HepG2 (cell line): ENCODE measurements around the gene MRPS21. TPM values are rescaled to one million over a fixed set of nuclear protein-coding genes. Genes with fewer than 3 reads are reported as not detected.
A peak's percentile ranks its signal among the peaks of the same experiment; 100 is the strongest.

Source experiments
- ARNT2 ChIP-seq: sonication (generic); formaldehyde crosslinking; IDR thresholded peaks from 2 replicates; pipeline ENCODE4 v1.8.0; 2022; ENCODE audit warnings: mild to moderate bottlenecking, low read depth, missing genetic modification reagents, moderate library complexity
- ATF7 ChIP-seq, 2 experiments: fragments of 450-650 bp in 1 of 2; sonication (generic) in 1 of 2; formaldehyde crosslinking in 1 of 2; IDR thresholded peaks; 2 replicates each; pipeline versions ENCODE4 v1.4.0 to v1.6.1; 2016 to 2020; ENCODE audit warnings: antibody characterized with exemption in 1 of 2, mild to moderate bottlenecking in 1 of 2, missing genetic modification reagents in 1 of 2
- EZH2 ChIP-seq: conservative IDR thresholded peaks from 2 replicates; pipeline ENCODE4 v1.6.1; 2012; ENCODE audit warnings: mild to moderate bottlenecking, low read depth, low read length, moderate library complexity
- HCFC1 ChIP-seq: fragments of 150-350 bp; IDR thresholded peaks from 2 replicates; pipeline ENCODE4 v1.6.1; 2014; ENCODE audit warnings: low read depth, low read length
- KDM2A ChIP-seq: sonication (generic); formaldehyde crosslinking; IDR thresholded peaks from 2 replicates; pipeline ENCODE4 v1.4.0; 2020; ENCODE audit warnings: low read depth, missing genetic modification reagents, borderline replicate concordance
- NCOA2 ChIP-seq: sonication (generic); formaldehyde crosslinking; IDR thresholded peaks from 2 replicates; pipeline ENCODE4 v1.8.0; 2022; ENCODE audit warnings: inconsistent platforms
- NR2F6 ChIP-seq, 2 experiments: IDR thresholded peaks; 2 replicates each; pipeline ENCODE4 v1.6.1; 2016; ENCODE audit warnings: antibody characterized with exemption in 1 of 2, mild to moderate bottlenecking in 1 of 2
- RFXANK ChIP-seq: IDR thresholded peaks from 2 replicates; pipeline ENCODE4 v1.6.1; 2016
- SIN3A ChIP-seq: IDR thresholded peaks from 2 replicates; pipeline ENCODE4 v1.6.1; 2011; ENCODE audit warnings: low read depth, mild to moderate bottlenecking, control low read depth, low read length, borderline replicate concordance
- SPEN ChIP-seq: sonication (generic); formaldehyde crosslinking; IDR thresholded peaks from 2 replicates; pipeline ENCODE4 v1.5.1; 2020; ENCODE audit warnings: low read depth, mild to moderate bottlenecking, missing genetic modification reagents
- TBX3 ChIP-seq: fragments of 450-650 bp; IDR thresholded peaks from 2 replicates; pipeline ENCODE4 v1.6.1; 2017; ENCODE audit warnings: antibody characterized with exemption, mild to moderate bottlenecking, inconsistent platforms, borderline replicate concordance
- THYN1 ChIP-seq: sonication (generic); formaldehyde crosslinking; IDR thresholded peaks from 2 replicates; pipeline ENCODE4 v1.8.1; 2023; ENCODE audit warnings: low read depth, mild to moderate bottlenecking, moderate library complexity, missing genetic modification reagents, borderline replicate concordance
- ZNF431 ChIP-seq: sonication (generic); formaldehyde crosslinking; IDR thresholded peaks from 2 replicates; pipeline ENCODE4 v1.9.0; 2022; ENCODE audit warnings: missing genetic modification reagents, low read depth, mild to moderate bottlenecking, borderline replicate concordance
- ZNF749 ChIP-seq: sonication (generic); formaldehyde crosslinking; IDR thresholded peaks from 2 replicates; pipeline ENCODE4 v1.8.0; 2022; ENCODE audit warnings: mild to moderate bottlenecking, missing genetic modification reagents, moderate library complexity, borderline replicate concordance
- ZNF83 ChIP-seq: sonication (generic); formaldehyde crosslinking; IDR thresholded peaks from 2 replicates; pipeline ENCODE4 v1.4.0; 2020; ENCODE audit warnings: missing genetic modification reagents, mild to moderate bottlenecking, borderline replicate concordance
- polyA plus RNA-seq, 8 experiments: library from polyadenylated mRNA; depleted of rRNA in 3 of 8; stranded (reverse) in 7 of 8; unstranded in 1 of 8; fragments of >200 nt; fragmentation: Illumina TruSeq in 4 of 8; extraction: Trizol in 4 of 8; gene quantifications; 2 replicates each; pipeline versions ENCODE4 v1.2.1 to v1.2.3, GENCODE V29; 2011 to 2016; ENCODE audit warnings: low read depth in 4 of 8, missing spikeins in 1 of 8, mixed read lengths in 1 of 8; ENCODE audit not compliant: insufficient read depth in 1 of 8
- total RNA-seq, 5 experiments: library from RNA; depleted of rRNA; stranded (reverse); fragments of >200 nt; fragmentation: Illumina TruSeq; extraction: Trizol; gene quantifications; 2 replicates each; pipeline ENCODE4 v1.2.3, GENCODE V29; 2016; ENCODE audit warnings: low read depth in 1 of 5
- TF ChIP-seq, protein P1 (sequence below): IDR thresholded peaks from 2 replicates; pipeline ENCODE4 v1.6.1; 2018; ENCODE audit warnings: missing genetic modification reagents, mild to moderate bottlenecking, missing compliant biosample characterization
- TF ChIP-seq, protein P2 (sequence below): sonication (generic); formaldehyde crosslinking; IDR thresholded peaks from 2 replicates; pipeline ENCODE4 v1.5.1; 2020; ENCODE audit warnings: missing genetic modification reagents, mild to moderate bottlenecking, borderline replicate concordance
- TF ChIP-seq, protein P3 (sequence below): fragments of 450-650 bp; IDR thresholded peaks from 2 replicates; pipeline ENCODE4 v1.6.1; 2017; ENCODE audit warnings: mild to moderate bottlenecking
- TF ChIP-seq, protein P4 (sequence below): sonication (generic); formaldehyde crosslinking; conservative IDR thresholded peaks from 2 replicates; pipeline ENCODE4 v1.8.0; 2022; ENCODE audit warnings: missing genetic modification reagents

MRPS21 gene
- total and polyA plus RNA-seq, 2 of the 13 experiments (the other 11 are each of a cell fraction or from before 2014, with no cell fraction given) = 59.4 to 64.2 TPM

DNA sequence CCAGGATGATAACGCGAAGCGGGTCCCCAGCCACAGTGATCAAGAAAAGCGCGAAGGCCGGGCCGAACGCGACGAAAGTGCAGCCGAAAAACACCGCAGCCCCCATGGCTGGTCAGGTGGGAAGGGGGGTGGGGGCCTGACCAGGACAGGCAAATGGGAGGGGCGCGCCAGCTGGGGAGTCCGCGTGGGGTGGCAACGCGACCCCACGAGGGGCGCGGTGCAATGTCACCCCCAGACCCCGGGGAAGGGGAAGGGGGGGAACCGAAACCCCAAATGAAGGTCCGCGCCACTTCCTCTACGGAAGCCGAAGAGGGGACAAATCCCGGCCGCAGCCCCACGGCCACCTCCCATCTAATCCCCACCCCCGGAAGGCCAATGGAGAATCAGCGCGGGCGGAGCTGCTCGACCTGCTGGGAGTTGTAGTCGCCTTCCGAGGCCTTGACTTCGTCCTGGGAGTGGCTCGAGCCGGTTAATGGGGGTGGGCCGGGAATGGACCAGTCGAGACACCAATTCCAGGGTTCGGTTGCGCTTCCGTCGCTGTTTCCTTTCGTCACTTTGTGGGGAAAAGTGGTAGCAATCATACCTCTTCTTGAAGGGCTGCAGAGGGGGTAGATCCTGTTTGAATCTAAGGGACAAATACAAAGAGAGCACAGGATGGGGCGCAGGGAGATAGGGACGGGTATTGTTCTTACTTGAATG is 24.8 kb upstream of the MRPS21 start, which contains the start of gene APH1A (continued):
- TF ChIP-seq NR2F6 (IDR thresholded peaks at IDR 0.05) = no peak
- TF ChIP-seq NR2F6 (CRISPR knock-in tag; IDR thresholded peaks at IDR 0.05) = 0 out of 2 replicates have a peak, but pooled peaks have one; percentile 18
- no peak for TF ChIP-seq EZH2
- TF ChIP-seq, protein P1, sequence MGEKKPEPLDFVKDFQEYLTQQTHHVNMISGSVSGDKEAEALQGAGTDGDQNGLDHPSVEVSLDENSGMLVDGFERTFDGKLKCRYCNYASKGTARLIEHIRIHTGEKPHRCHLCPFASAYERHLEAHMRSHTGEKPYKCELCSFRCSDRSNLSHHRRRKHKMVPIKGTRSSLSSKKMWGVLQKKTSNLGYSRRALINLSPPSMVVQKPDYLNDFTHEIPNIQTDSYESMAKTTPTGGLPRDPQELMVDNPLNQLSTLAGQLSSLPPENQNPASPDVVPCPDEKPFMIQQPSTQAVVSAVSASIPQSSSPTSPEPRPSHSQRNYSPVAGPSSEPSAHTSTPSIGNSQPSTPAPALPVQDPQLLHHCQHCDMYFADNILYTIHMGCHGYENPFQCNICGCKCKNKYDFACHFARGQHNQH = peak; percentile 65
- TF ChIP-seq, protein P2, sequence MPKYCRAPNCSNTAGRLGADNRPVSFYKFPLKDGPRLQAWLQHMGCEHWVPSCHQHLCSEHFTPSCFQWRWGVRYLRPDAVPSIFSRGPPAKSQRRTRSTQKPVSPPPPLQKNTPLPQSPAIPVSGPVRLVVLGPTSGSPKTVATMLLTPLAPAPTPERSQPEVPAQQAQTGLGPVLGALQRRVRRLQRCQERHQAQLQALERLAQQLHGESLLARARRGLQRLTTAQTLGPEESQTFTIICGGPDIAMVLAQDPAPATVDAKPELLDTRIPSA (CRISPR knock-in tag) = no peak
- no peak for TF ChIP-seq ZNF431 (CRISPR knock-in tag)
- TF ChIP-seq ATF7 (IDR thresholded peaks at IDR 0.05) = no peak
- no peak for TF ChIP-seq ATF7 (CRISPR knock-in tag; IDR thresholded peaks at IDR 0.05)
- TF ChIP-seq, protein P3, sequence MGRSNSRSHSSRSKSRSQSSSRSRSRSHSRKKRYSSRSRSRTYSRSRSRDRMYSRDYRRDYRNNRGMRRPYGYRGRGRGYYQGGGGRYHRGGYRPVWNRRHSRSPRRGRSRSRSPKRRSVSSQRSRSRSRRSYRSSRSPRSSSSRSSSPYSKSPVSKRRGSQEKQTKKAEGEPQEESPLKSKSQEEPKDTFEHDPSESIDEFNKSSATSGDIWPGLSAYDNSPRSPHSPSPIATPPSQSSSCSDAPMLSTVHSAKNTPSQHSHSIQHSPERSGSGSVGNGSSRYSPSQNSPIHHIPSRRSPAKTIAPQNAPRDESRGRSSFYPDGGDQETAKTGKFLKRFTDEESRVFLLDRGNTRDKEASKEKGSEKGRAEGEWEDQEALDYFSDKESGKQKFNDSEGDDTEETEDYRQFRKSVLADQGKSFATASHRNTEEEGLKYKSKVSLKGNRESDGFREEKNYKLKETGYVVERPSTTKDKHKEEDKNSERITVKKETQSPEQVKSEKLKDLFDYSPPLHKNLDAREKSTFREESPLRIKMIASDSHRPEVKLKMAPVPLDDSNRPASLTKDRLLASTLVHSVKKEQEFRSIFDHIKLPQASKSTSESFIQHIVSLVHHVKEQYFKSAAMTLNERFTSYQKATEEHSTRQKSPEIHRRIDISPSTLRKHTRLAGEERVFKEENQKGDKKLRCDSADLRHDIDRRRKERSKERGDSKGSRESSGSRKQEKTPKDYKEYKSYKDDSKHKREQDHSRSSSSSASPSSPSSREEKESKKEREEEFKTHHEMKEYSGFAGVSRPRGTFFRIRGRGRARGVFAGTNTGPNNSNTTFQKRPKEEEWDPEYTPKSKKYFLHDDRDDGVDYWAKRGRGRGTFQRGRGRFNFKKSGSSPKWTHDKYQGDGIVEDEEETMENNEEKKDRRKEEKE = no peak
- peak; percentile 84 for TF ChIP-seq HCFC1
- TF ChIP-seq SPEN = no peak; the same call in 1 of the 2 replicates
- 0 out of 2 replicates have a peak, but pooled peaks have one; percentile 16 for TF ChIP-seq NCOA2 (CRISPR knock-in tag)
- TF ChIP-seq KDM2A (CRISPR knock-in tag) = peak; percentile 82
- 0 out of 2 replicates have a peak, but pooled peaks have one; percentile 15 for TF ChIP-seq ZNF749
- peak; percentile 48; the same call in 1 of the 2 replicates for TF ChIP-seq SIN3A
- peak; percentile 39; the same call in 1 of the 2 replicates for TF ChIP-seq TBX3
- no peak for TF ChIP-seq THYN1
- TF ChIP-seq RFXANK = 0 out of 2 replicates have a peak, but pooled peaks have one; percentile 33
- TF ChIP-seq ZNF83 (CRISPR knock-in tag) = no peak
- TF ChIP-seq, protein P4, sequence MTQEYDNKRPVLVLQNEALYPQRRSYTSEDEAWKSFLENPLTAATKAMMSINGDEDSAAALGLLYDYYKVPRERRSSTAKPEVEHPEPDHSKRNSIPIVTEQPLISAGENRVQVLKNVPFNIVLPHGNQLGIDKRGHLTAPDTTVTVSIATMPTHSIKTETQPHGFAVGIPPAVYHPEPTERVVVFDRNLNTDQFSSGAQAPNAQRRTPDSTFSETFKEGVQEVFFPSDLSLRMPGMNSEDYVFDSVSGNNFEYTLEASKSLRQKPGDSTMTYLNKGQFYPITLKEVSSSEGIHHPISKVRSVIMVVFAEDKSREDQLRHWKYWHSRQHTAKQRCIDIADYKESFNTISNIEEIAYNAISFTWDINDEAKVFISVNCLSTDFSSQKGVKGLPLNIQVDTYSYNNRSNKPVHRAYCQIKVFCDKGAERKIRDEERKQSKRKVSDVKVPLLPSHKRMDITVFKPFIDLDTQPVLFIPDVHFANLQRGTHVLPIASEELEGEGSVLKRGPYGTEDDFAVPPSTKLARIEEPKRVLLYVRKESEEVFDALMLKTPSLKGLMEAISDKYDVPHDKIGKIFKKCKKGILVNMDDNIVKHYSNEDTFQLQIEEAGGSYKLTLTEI (CRISPR knock-in tag) = no peak
- peak; percentile 60; the same call in 1 of the 2 replicates for TF ChIP-seq ARNT2 (CRISPR knock-in tag)
